Endothelial cell (in vitro differentiated cells): ENCODE measurements around the gene TRMT61B. TPM values are rescaled to one million over a fixed set of nuclear protein-coding genes. Genes with fewer than 3 reads are reported as not detected.

Experiments
- DNase-seq: peaks from one replicate; pipeline ENCODE4 v3.0.0; 2021; ENCODE audit warnings: low spot score
- H3K27ac Mint-ChIP-seq: one replicate; pipeline ENCODE4 v1.8.0; 2021; ENCODE audit warnings: mixed read lengths, inconsistent platforms; ENCODE audit not compliant: unreplicated experiment
- H3K27me3 Mint-ChIP-seq: one replicate; pipeline ENCODE4 v1.8.0; 2021; ENCODE audit warnings: mild to moderate bottlenecking, moderate library complexity, mixed read lengths, inconsistent platforms; ENCODE audit not compliant: unreplicated experiment
- H3K36me3 Mint-ChIP-seq: one replicate; pipeline ENCODE4 v1.8.0; 2021; ENCODE audit warnings: mild to moderate bottlenecking, low read depth, mixed read lengths, inconsistent platforms; ENCODE audit not compliant: unreplicated experiment
- H3K4me1 Mint-ChIP-seq: one replicate; pipeline ENCODE4 v1.8.0; 2021; ENCODE audit warnings: mild to moderate bottlenecking, mixed read lengths, inconsistent platforms; ENCODE audit not compliant: unreplicated experiment
- H3K4me3 Mint-ChIP-seq: one replicate; pipeline ENCODE4 v1.8.0; 2021; ENCODE audit warnings: mild to moderate bottlenecking, mixed read lengths, inconsistent platforms; ENCODE audit not compliant: unreplicated experiment
- H3K9me3 Mint-ChIP-seq: one replicate; pipeline ENCODE4 v1.8.0; 2021; ENCODE audit warnings: mixed read lengths, inconsistent platforms; ENCODE audit not compliant: unreplicated experiment
- total RNA-seq: library from RNA; stranded (reverse); fragmentation: NEBNext Ultra II Directional; extraction: Animal tissue kit (Norgen Biotek cat#: 25700); gene quantifications from one replicate; pipeline ENCODE4 v1.2.1, GENCODE V29; 2021; ENCODE audit not compliant: unreplicated experiment
- TF ChIP-seq, protein P1 (sequence below): fragments of 200-600 bp; sonication (generic); IDR thresholded peaks from one replicate; pipeline ENCODE4 v1.5.0; 2021; ENCODE audit warnings: antibody characterized with exemption; ENCODE audit not compliant: unreplicated experiment

The TRMT61B gene
- total RNA-seq, 1 donor from 2014 or later = 14.9 TPM

DNA sequence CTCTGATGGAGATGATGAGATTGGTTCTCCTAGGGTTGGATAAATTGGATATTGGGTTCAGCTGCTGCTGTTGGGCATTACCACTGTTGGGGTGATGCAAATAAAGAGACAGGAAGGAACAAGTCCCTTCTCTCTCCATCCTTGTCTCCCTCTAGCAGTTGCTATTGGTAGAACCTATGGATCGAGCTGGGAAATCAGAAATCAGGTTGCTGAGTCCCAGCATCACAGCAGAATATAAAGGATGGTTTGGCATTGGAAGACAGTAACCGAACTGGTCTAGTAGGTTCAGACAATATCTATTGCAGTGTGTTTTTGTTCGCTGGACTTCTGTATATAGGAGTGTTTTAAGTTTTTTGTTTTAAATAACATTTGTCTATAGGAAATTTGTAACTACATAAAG lies 32.5 kb upstream of the TRMT61B start:
- Mint-ChIP-seq H3K4me1 (no peaks in the 10 kb centered on the region), H3K4me3 (no peak overlapping the region), H3K9me3 (no peaks in the 10 kb centered on the region), H3K27me3 (no peaks in the 10 kb centered on the region), H3K36me3 (peaks cover 10% of the 10 kb centered on the region), H3K27ac (no peak overlapping the region)
- DNase-seq = no peak
- TF ChIP-seq, protein P1, sequence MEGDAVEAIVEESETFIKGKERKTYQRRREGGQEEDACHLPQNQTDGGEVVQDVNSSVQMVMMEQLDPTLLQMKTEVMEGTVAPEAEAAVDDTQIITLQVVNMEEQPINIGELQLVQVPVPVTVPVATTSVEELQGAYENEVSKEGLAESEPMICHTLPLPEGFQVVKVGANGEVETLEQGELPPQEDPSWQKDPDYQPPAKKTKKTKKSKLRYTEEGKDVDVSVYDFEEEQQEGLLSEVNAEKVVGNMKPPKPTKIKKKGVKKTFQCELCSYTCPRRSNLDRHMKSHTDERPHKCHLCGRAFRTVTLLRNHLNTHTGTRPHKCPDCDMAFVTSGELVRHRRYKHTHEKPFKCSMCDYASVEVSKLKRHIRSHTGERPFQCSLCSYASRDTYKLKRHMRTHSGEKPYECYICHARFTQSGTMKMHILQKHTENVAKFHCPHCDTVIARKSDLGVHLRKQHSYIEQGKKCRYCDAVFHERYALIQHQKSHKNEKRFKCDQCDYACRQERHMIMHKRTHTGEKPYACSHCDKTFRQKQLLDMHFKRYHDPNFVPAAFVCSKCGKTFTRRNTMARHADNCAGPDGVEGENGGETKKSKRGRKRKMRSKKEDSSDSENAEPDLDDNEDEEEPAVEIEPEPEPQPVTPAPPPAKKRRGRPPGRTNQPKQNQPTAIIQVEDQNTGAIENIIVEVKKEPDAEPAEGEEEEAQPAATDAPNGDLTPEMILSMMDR = no peak

DNA sequence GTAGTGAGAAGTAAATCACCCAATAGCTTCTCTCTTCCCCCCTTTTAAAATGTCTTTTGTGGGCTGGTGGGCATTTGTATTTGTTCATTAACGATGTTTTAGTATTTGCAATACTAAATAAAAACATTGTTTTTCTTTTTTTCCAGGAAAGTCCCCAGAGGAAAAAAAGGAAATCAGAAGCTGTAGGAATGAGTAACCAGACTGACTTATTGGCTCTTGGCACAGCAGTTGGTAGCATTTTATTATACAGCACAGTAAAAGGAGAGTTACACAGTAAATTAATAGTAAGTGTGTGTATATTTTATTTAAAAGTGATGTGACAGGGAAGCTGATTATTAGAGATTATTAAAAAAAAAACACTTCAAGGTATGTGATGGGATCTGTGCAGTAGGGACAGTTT lies 31.7 kb upstream of the TRMT61B start:
- Mint-ChIP-seq H3K9me3 (no peaks in the 10 kb centered on the region), H3K36me3 (peaks cover 9% of the 10 kb centered on the region), H3K4me3 (no peak overlapping the region), H3K27ac (no peak overlapping the region), H3K27me3 (no peaks in the 10 kb centered on the region), H3K4me1 (no peaks in the 10 kb centered on the region)
- DNase-seq = no peak
- TF ChIP-seq, protein P1 = no peak

DNA sequence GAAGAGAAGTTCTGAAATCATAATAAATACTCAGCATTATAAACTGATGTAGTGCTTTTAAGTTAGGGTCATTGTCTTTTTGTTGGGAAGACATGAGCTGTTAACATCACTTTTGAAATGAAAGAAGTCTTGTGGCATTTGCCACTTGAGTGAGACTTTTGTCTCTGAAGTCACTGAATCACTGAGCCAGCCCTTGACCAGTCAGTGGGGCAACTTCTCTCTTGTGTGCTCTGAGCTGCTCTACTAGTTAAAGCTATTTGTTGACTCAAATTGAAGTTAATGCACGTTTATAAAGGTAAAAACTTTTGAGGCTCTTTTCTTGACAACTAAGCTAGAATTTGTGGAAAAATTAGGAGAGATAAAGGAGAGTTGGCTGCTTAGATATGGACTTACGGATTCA lies 31.1 kb upstream of the TRMT61B start:
- TF ChIP-seq, protein P1 = no peak
- no peak overlapping the region for H3K4me3 Mint-ChIP-seq
- H3K4me1 Mint-ChIP-seq = no peaks in the 10 kb centered on the region
- DNase-seq = no peak
- no peaks in the 10 kb centered on the region for H3K9me3 Mint-ChIP-seq
- H3K36me3 Mint-ChIP-seq = peaks cover 2% of the 10 kb centered on the region
- H3K27me3 Mint-ChIP-seq = no peaks in the 10 kb centered on the region
- H3K27ac Mint-ChIP-seq = no peak overlapping the region

DNA sequence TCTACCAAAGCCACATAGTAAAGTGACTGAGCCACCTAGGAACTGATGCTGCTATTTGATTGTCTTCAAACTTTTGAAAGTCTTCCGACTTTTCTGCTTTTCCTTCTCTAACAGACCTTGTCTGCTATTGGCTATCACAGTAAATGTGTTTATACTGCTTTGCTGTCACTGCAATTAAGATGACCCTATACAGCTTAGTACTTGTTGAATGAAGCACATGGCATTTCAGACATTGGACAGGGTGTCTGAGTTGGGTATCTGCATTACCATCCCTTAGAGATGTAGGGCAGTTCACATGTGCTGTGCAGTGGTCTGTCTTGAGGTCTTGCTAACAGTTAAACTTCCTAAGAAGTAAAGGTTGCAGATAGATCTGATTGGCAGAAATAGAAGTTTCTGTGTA lies 27.9 kb upstream of the TRMT61B start:
- TF ChIP-seq, protein P1 = no peak
- H3K4me3 Mint-ChIP-seq = no peak overlapping the region
- H3K9me3 Mint-ChIP-seq = no peaks in the 10 kb centered on the region
- H3K27ac Mint-ChIP-seq = no peak overlapping the region
- no peak for DNase-seq
- peaks cover 7% of the 10 kb centered on the region for H3K4me1 Mint-ChIP-seq
- peaks cover 3% of the 10 kb centered on the region for H3K27me3 Mint-ChIP-seq
- H3K36me3 Mint-ChIP-seq = peaks cover 3% of the 10 kb centered on the region

DNA sequence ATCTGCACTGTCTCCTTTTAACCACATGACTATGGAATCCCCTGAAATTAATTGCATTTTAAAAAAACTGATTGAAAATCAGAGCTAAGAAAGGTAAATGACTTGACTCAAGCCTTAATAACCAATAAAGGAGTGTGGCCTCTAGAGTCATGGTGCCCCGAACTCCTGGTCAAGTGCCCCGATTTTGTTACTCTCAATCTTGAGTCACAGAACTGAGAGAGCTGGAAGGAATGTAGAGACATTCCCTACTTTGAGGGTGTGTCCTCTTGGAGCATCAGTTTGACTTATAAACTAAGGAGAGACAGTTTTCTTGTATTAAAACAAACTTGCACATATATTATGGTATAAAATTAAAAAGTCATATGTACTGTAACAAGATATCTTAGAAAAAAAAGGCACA lies 26.8 kb upstream of the TRMT61B start:
- Mint-ChIP-seq H3K27ac (no peak overlapping the region), H3K9me3 (no peaks in the 10 kb centered on the region)

More for the DNA sequence above, 26.8 kb upstream of the TRMT61B start:
- H3K4me1 Mint-ChIP-seq = peaks cover 7% of the 10 kb centered on the region
- peaks cover 3% of the 10 kb centered on the region for H3K27me3 Mint-ChIP-seq
- no peak for DNase-seq
- H3K4me3 Mint-ChIP-seq = no peak overlapping the region
- TF ChIP-seq, protein P1 = no peak
- H3K36me3 Mint-ChIP-seq = peaks cover 3% of the 10 kb centered on the region
